H1 (cell line): ENCODE measurements around the gene PLTP. TPM values are rescaled to one million over a fixed set of nuclear protein-coding genes. Genes with fewer than 3 reads are reported as not detected.

ENCODE experiments used
- CTCF ChIA-PET: fragments of 300-600 bp; sonication (Branson Sonifier 250); formaldehyde crosslinking; loops from one replicate; lab custom pipeline; 2021; ENCODE audit not compliant: partially characterized antibody; lab: Charles Lee
- POLR2A ChIA-PET: fragments of 300-600 bp; sonication (Branson Sonifier 250); formaldehyde crosslinking; loops from one replicate; lab custom pipeline; 2021; ENCODE audit warnings: inconsistent platforms; ENCODE audit not compliant: partially characterized antibody; lab: Charles Lee
- DNase-seq, 2 experiments: peaks; one replicate each; pipeline versions ENCODE4 v3.0.0 to v3.0.0-alpha.2; 2010 to 2022; ENCODE audit warnings: low spot score in 2 of 2, low read depth in 1 of 2, mixed read lengths in 1 of 2
- FAIRE-seq: peaks from 2 replicates; lab custom pipeline; 2011; peaks lifted over from hg19 to GRCh38; lab: Jason Lieb, UNC
- H2AFZ ChIP-seq: 2 replicates; pipeline ENCODE4 v1.8.1; 2012; ENCODE audit warnings: low read length, inconsistent platforms
- H2AK5ac ChIP-seq: 2 replicates; pipeline ENCODE4 v1.6.1; 2013; ENCODE audit warnings: low read depth, low read length
- H2BK120ac ChIP-seq: replicated peaks from 2 replicates; pipeline ENCODE3; 2013; ENCODE audit warnings: low read depth, low read length, inconsistent platforms
- H2BK12ac ChIP-seq: 2 replicates; pipeline ENCODE4 v1.6.1; 2013; ENCODE audit warnings: low read depth, low read length
- H2BK15ac ChIP-seq: 2 replicates; pipeline ENCODE4 v1.6.1; 2013; ENCODE audit warnings: low read length
- H2BK20ac ChIP-seq: 2 replicates; pipeline ENCODE4 v1.6.1; 2013; ENCODE audit warnings: low read length
- H2BK5ac ChIP-seq: 2 replicates; pipeline ENCODE4 v1.6.1; 2013; ENCODE audit warnings: low read depth, low read length
- H3K14ac ChIP-seq: 2 replicates; pipeline ENCODE4 v1.6.1; 2013; ENCODE audit warnings: inconsistent platforms; ENCODE audit not compliant: insufficient read length
- H3K18ac ChIP-seq: 2 replicates; pipeline ENCODE4 v1.6.1; 2013; ENCODE audit warnings: low read length; ENCODE audit errors: extremely low read depth
- H3K23ac ChIP-seq: 2 replicates; pipeline ENCODE4 v1.6.1; 2013; ENCODE audit warnings: inconsistent platforms; ENCODE audit not compliant: insufficient read length
- H3K23me2 ChIP-seq: 2 replicates; pipeline ENCODE4 v1.6.1; 2013; ENCODE audit warnings: low read depth, low read length
- H3K27ac ChIP-seq: 2 replicates; pipeline ENCODE4 v1.6.1; 2011; ENCODE audit warnings: low read depth, low read length, inconsistent platforms
- H3K27me3 ChIP-seq, 4 experiments: replicated peaks in 1 of 4; 1 replicate in 1 of 4; 2 replicates in 3 of 4; pipeline versions ENCODE4 v1.6.1 to v1.8.1; 2011 to 2013; ENCODE audit warnings: low read length in 3 of 4, mild to moderate bottlenecking in 3 of 4, inconsistent platforms in 2 of 4, mixed read lengths in 2 of 4, moderate library complexity in 1 of 4; ENCODE audit not compliant: control insufficient read depth in 3 of 4, insufficient read depth in 3 of 4; ENCODE audit errors: extremely low read depth in 1 of 4
- H3K36me3 ChIP-seq, 4 experiments: 2 replicates each; pipeline versions ENCODE4 v1.6.1 to v1.8.1; 2011 to 2013; ENCODE audit warnings: mild to moderate bottlenecking in 4 of 4, low read length in 3 of 4, moderate library complexity in 2 of 4, control low read depth in 1 of 4, inconsistent platforms in 1 of 4; ENCODE audit not compliant: insufficient read depth in 4 of 4, control insufficient read depth in 2 of 4
- H3K4ac ChIP-seq: replicated peaks from 2 replicates; pipeline ENCODE3; 2013; ENCODE audit warnings: low read length, low read depth, mixed read lengths, inconsistent platforms; ENCODE audit not compliant: insufficient read length
- H3K4me1 ChIP-seq, 4 experiments: replicated peaks in 1 of 4; 1 replicate in 1 of 4; 2 replicates in 3 of 4; pipeline versions ENCODE4 v1.6.1 to v1.8.1; 2011 to 2013; ENCODE audit warnings: low read length in 3 of 4, inconsistent platforms in 2 of 4, mixed read lengths in 1 of 4; ENCODE audit not compliant: insufficient read depth in 4 of 4, control insufficient read depth in 3 of 4
- H3K4me2 ChIP-seq, 2 experiments: 2 replicates each; pipeline versions ENCODE4 v1.6.1 to v1.8.1; 2011 to 2013; ENCODE audit warnings: low read depth in 2 of 2, low read length in 2 of 2, control low read depth in 1 of 2, inconsistent platforms in 1 of 2, mild to moderate bottlenecking in 1 of 2; ENCODE audit not compliant: insufficient read depth in 1 of 2
- H3K4me3 ChIP-seq, 4 experiments: fragments of 200-600, 300-600 bp in 1 of 4; sonication (generic), shearing (Covaris generic), sonication (Bioruptor Twin) in 1 of 4; 2 replicates each; pipeline versions ENCODE4 v1.5.1 to v1.8.1; 2011 to 2016; ENCODE audit warnings: low read length in 4 of 4, low read depth in 3 of 4, control low read depth in 2 of 4, inconsistent platforms in 2 of 4, mild to moderate bottlenecking in 2 of 4, mixed read lengths in 1 of 4, moderate library complexity in 1 of 4; ENCODE audit not compliant: insufficient read depth in 2 of 4; ENCODE audit errors: extremely low read depth in 1 of 4
- H3K56ac ChIP-seq: replicated peaks from 2 replicates; pipeline ENCODE3; 2013; ENCODE audit warnings: low read depth, mild to moderate bottlenecking, mixed read lengths, low read length, inconsistent platforms; ENCODE audit not compliant: insufficient read length
- H3K79me1 ChIP-seq: 2 replicates; pipeline ENCODE4 v1.6.1; 2013; ENCODE audit warnings: low read depth, low read length, control low read depth
- H3K79me2 ChIP-seq, 2 experiments: 2 replicates each; pipeline versions ENCODE4 v1.6.1 to v1.8.1; 2012 to 2013; ENCODE audit warnings: low read length in 2 of 2, mild to moderate bottlenecking in 2 of 2, inconsistent platforms in 1 of 2; ENCODE audit not compliant: insufficient read depth in 2 of 2, control insufficient read depth in 1 of 2
- H3K9ac ChIP-seq, 4 experiments: replicated peaks in 1 of 4; 1 replicate in 1 of 4; 2 replicates in 3 of 4; pipeline versions ENCODE4 v1.6.1 to v1.8.1; 2011 to 2013; ENCODE audit warnings: low read depth in 3 of 4, low read length in 3 of 4, control low read depth in 2 of 4, mild to moderate bottlenecking in 2 of 4, moderate library complexity in 2 of 4, inconsistent platforms in 1 of 4; ENCODE audit errors: extremely low read depth in 1 of 4
- H3K9me3 ChIP-seq, 2 experiments: 2 replicates each; pipeline versions ENCODE4 v1.6.1 to v1.8.1; 2012 to 2013; ENCODE audit warnings: mild to moderate bottlenecking in 2 of 2, moderate library complexity in 2 of 2, control low read depth in 1 of 2, inconsistent platforms in 1 of 2, low read depth in 1 of 2, low read length in 1 of 2, mixed read lengths in 1 of 2; ENCODE audit not compliant: insufficient read depth in 2 of 2
- H4K20me1 ChIP-seq, 2 experiments: replicated peaks in 1 of 2; 2 replicates each; pipeline versions ENCODE3 to v1.8.1; 2011 to 2013; ENCODE audit warnings: inconsistent platforms in 2 of 2, low read length in 2 of 2, mild to moderate bottlenecking in 1 of 2; ENCODE audit not compliant: insufficient read depth in 2 of 2, control insufficient read depth in 1 of 2
- H4K5ac ChIP-seq: 2 replicates; pipeline ENCODE4 v1.6.1; 2013; ENCODE audit warnings: low read length, low read depth, mixed read lengths, inconsistent platforms; ENCODE audit not compliant: insufficient read length
- H4K8ac ChIP-seq: 2 replicates; pipeline ENCODE4 v1.8.0; 2013; ENCODE audit warnings: mild to moderate bottlenecking, moderate library complexity, low read length, inconsistent platforms; ENCODE audit not compliant: insufficient read depth; ENCODE audit errors: extremely low read depth
- H4K91ac ChIP-seq: replicated peaks from 2 replicates; pipeline ENCODE3; 2013; ENCODE audit warnings: low read length, mixed read lengths, inconsistent platforms; ENCODE audit not compliant: insufficient read length
- POLR2A ChIP-seq, 2 experiments: IDR thresholded peaks; 1 replicate in 1 of 2; 2 replicates in 1 of 2; pipeline ENCODE4 v1.6.1; 2011; ENCODE audit warnings: low read depth in 2 of 2, low read length in 2 of 2, mild to moderate bottlenecking in 2 of 2; ENCODE audit errors: control extremely low read depth in 1 of 2
- SIRT6 ChIP-seq: IDR thresholded peaks from one replicate; pipeline ENCODE4 v1.7.1; 2012; ENCODE audit warnings: low read length, inconsistent platforms
- SUZ12 ChIP-seq: fragments of 200-600 bp; sonication (generic); IDR thresholded peaks from 2 replicates; pipeline ENCODE4 v1.6.1; 2012; ENCODE audit warnings: mild to moderate bottlenecking, inconsistent platforms, low read length, moderate library complexity, mixed read lengths
- WGBS, 2 experiments: shearing (Covaris generic) in 1 of 2; methylation state at CpG; one replicate each; pipeline versions ENCODE4 v1.1.6 to v1.1.7; 2013 to 2015; ENCODE audit warnings: low lambda C conversion rate in 2 of 2, mixed read lengths in 2 of 2, inconsistent platforms in 1 of 2, low coverage in 1 of 2, missing lambda C conversion rate in 1 of 2; ENCODE audit not compliant: insufficient replicate concordance in 2 of 2, insufficient coverage in 1 of 2, insufficient read length in 1 of 2; ENCODE audit errors: extremely low coverage in 1 of 2, missing lambda C conversion rate in 1 of 2; 5-methylcytosine and 5-hydroxymethylcytosine counted together
- polyA plus RNA-seq, 7 experiments: library from polyadenylated mRNA; depleted of rRNA in 3 of 7; stranded (reverse) in 5 of 7; unstranded in 2 of 7; fragments of >200 nt in 5 of 7; fragments of 200-250 nt in 2 of 7; gene quantifications; 1 replicate in 5 of 7; 2 replicates in 1 of 7; 4 replicates in 1 of 7; pipeline versions ENCODE4 v1.2.1 to v1.2.3, GENCODE V29; 2011 to 2013; ENCODE audit warnings: missing spikeins in 2 of 7, mixed read lengths in 2 of 7
- total RNA-seq: library from RNA; stranded (reverse); fragmentation: NEBNext Ultra II Directional; extraction: Animal tissue kit (Norgen Biotek cat#: 25700); gene quantifications from 2 replicates; pipeline ENCODE4 v1.2.1, GENCODE V29; 2021

Gene PLTP
- total and polyA plus RNA-seq, 2 of the 8 experiments (the other 6 are each of a cell fraction or from before 2014, with no cell fraction given): 120 to 194 TPM

- Histone ChIP-seq H2BK5ac (no peak overlapping the region), H2AK5ac (no peak overlapping the region), H2BK120ac (no peak overlapping the region), H3K79me1 (no peaks in the 10 kb centered on the region), H3K23me2 (no peaks in the 10 kb centered on the region), H4K5ac (no peak overlapping the region), H3K4ac (no peak overlapping the region), H3K4me1 (no peaks in the 10 kb centered on the region), H2BK12ac (no peak overlapping the region), H4K8ac (no peak overlapping the region), H4K20me1 (peaks cover 0 to 12% of the 10 kb centered on the region in 2 experiments), H3K36me3 (peaks cover 15 to 52% (median 43%) of the 10 kb centered on the region in 4 experiments), H3K27me3 (no peaks in the 10 kb centered on the region), H3K79me2 (no peaks in the 10 kb centered on the region), H3K56ac (no peak overlapping the region), H4K91ac (no peak overlapping the region), H3K9me3 (no peaks in the 10 kb centered on the region), H3K4me2 (no peak overlapping the region), H3K18ac (no peak overlapping the region), H3K14ac (no peak overlapping the region), H2BK15ac (no peak overlapping the region), H3K4me3 (no peak overlapping the region), H2AFZ (no peak overlapping the region), H3K27ac (no peak overlapping the region), H3K9ac (no peak overlapping the region), H3K23ac (no peak overlapping the region), H2BK20ac (no peak overlapping the region)
- 89% methylated on average over 13 of the region's 13 CpGs; no CpG with 5 or more reads in 1 of the 2 experiments for WGBS, 2 experiments
- FAIRE-seq (no peak), DNase-seq (no peak)
- POLR2A ChIA-PET: interaction anchor here (0.7 to 11.2 kb wide), 12 partner anchors 8 to 75 kb away, joined by 3 to 172 read pairs (median 8); partner anchors contain the start of genes CTSA, NEURL2, PCIF1 and PLTP
- CTCF ChIA-PET: interaction anchor here (0.9 to 1.8 kb wide), 4 partner anchors 9 to 75 kb away, joined by 3 read pairs; partner anchors contain the start of gene ZSWIM1
- TF ChIP-seq POLR2A (IDR thresholded peaks at IDR 0.05; ENCODE audit: control extremely low read depth in 1 of 2, low read depth in 2 of 2, low read length in 2 of 2) (no peak), SUZ12 (no peak), SIRT6 (no peak)
Measured at GRCh38 chr20:45899046-45899835, 12.7 kb downstream of the PLTP start.
